Peyer's patch (tissue), 4 donors: ENCODE results near the gene KPNA6. TPM values are rescaled to one million over a fixed set of nuclear protein-coding genes. Genes with fewer than 3 reads are reported as not detected.

ENCODE experiments used
- small RNA-seq, 2 donors: library from RNA; depleted of rRNA; stranded (forward); fragments of <200 nt; gene quantifications; one replicate each; pipeline ENCODE3, GENCODE V24; 2016
- total RNA-seq, 4 donors: library from RNA; depleted of rRNA; stranded (reverse); fragments of >200 nt; gene quantifications; one replicate each; pipeline ENCODE4 v1.1.0, GENCODE V29; 2016

KPNA6 gene
- total RNA-seq, 4 donors from 2014 or later, result 24.8 to 29.8 (median 25.6) TPM

Small RNA genes lying within 50 kb of the gene (small RNA-seq; reads per million reads assigned to genes)
- gene MIR5585, result 0 reads per million in 2 donors
- gene RF00017, result 0 reads per million in 2 donors

Other genes with a start within 250 kb of the KPNA6 start
- 100 to 1,000 TPM; 103 to 165 (median 122) TPM for gene PTP4A2, start 169.7 kb upstream of the KPNA6 start, total RNA-seq
- 10 to 100 TPM; 54.2 to 97.4 (median 59.7) TPM for gene KHDRBS1, start 94.2 kb upstream of the KPNA6 start, total RNA-seq
- gene TMEM39B, start 35.1 kb upstream of the KPNA6 start, total RNA-seq, result 1 to 10 TPM; 2.5 to 9.9 (median 6.6) TPM
- 10 to 100 TPM; 27.1 to 46.2 (median 31.0) TPM for gene TXLNA, start 71.6 kb downstream of the KPNA6 start, total RNA-seq
- gene CCDC28B, start 92.5 kb downstream of the KPNA6 start, total RNA-seq, result 1 to 10 TPM in 2 of 4 donors, not detected in 2; 1.1 to 2.4 TPM
- 1 to 10 TPM in 3 of 4 donors, under 1 TPM in 1; 0.88 to 8.3 (median 2.6) TPM for gene IQCC, start 97.6 kb downstream of the KPNA6 start, total RNA-seq
- under 1 TPM in 1 of 4 donors, not detected in 3; 0.85 TPM for gene DCDC2B, start 101.0 kb downstream of the KPNA6 start, total RNA-seq
- 10 to 100 TPM; 15.9 to 47.0 (median 25.4) TPM for gene TMEM234, start 114.3 kb downstream of the KPNA6 start, total RNA-seq
- 100 to 1,000 TPM in 1 of 4 donors, 10 to 100 TPM in 3; 76.1 to 105 (median 84.7) TPM for gene EIF3I, start 114.4 kb downstream of the KPNA6 start, total RNA-seq
- 1 to 10 TPM in 2 of 4 donors, not detected in 2; 4.1 to 5.1 TPM for gene FAM167B, start 139.2 kb downstream of the KPNA6 start, total RNA-seq
- 10 to 100 TPM in 2 of 4 donors, 1 to 10 TPM in 2; 8.6 to 59.4 (median 12.4) TPM for gene LCK, start 143.2 kb downstream of the KPNA6 start, total RNA-seq
- 100 to 1,000 TPM in 3 of 4 donors, 10 to 100 TPM in 1; 93.0 to 147 (median 122) TPM for gene HDAC1, start 184.0 kb downstream of the KPNA6 start, total RNA-seq
- gene MARCKSL1, start 228.2 kb downstream of the KPNA6 start, total RNA-seq, result 10 to 100 TPM; 19.1 to 51.2 (median 35.9) TPM